ENCODE results near the gene BUD23. TPM values are rescaled to one million over a fixed set of nuclear protein-coding genes. Genes with fewer than 3 reads are reported as not detected.

The BUD23 gene
- total RNA-seq, 1 experiment from 2014 or later = 110 TPM

DNA sequence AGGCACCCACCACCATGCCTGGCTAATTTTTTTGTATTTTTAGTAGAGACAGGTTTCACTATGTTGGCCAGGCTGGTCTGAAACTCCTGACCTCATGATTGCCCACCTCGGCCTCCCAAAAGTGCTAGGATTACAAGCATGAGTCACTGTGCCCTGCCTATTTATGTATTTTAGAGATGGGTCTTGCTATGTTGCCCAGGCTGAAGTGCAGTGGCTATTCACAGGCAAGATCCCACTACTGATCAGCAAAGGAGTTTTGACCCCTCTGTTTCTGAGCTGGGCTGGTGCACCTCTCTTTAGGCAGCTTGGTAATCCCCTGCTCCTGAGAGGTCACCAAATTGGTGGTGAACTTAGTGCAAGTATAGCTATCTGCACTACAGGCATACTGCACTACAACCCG lies 49.0 kb downstream of the BUD23 start:
- in situ Hi-C loops (cut with HindIII; ENCODE audit: low pct_unique_long_range_greater_than_20kb, low sequenced_read_pairs) = no loop called here
- no peak for DNase-seq (ENCODE audit: low read depth)

DNA sequence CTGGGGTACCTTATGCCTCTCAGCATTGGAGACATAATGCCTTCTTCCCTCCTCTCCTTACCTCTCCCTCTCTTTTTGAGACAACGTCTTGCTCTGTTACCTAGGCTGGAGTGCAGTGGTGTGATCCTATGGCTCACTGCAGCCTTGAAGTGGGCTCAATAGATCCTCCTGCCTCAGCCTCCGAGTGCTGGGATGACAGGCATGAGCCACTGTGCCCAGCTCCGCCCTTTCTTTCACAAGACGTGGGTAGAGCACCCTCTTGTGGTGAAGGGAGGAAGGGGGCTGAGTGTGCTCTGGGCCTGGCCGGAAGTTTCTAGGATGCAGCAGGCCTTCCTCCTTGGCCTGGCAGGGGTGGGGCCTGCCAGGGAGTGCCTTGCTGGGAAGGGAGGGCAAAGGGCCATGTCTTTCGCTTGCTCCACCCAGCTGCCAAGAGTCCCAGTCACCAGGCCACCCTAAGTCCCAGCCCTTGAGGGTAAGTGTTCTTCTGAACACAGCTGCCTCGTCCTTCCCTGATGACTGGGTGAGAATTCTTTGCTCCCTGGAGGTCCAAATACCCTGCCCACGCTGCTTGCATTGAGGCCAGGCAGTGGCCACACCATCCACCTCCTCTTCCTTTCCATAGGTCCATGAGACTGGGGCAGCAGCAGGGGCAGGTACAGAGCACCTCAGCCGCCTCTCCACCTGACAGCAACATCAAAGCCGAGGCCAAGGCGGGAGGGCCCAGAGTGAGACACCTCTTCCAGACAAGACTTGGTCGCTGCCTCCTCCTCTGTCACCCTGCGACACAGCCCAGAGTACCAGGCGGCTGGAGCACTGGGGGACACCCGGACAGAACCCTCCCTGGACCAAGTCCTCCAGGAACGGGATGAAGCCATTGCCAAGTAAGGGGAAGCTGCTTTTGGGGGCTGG lies 51.5 kb downstream of the BUD23 start:
- peak; percentile 97 for DNase-seq (ENCODE audit: low read depth)
- in situ Hi-C loops (cut with HindIII; ENCODE audit: low pct_unique_long_range_greater_than_20kb, low sequenced_read_pairs) = no loop called here

DNA sequence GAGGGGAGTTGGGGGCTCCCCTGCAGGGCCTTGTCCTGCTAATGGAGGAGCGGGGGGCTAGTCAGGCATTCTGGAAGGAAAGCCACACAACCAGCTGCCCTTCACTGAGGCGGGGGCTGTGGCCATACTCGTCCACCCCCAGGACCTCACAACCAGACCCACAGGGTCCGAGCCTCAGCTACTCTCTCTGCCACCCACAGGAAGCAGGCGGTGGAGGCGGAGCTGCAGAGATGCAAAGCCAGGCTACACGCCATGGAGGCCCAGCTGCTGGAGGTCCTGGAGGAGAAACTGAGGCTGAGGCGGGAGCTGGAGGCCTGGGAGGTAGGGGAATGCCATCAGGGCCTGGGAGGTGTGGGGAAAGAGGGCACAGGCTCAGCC lies 52.1 kb downstream of the BUD23 start:
- DNase-seq (ENCODE audit: low read depth) = no peak
- in situ Hi-C loops (cut with HindIII; ENCODE audit: low pct_unique_long_range_greater_than_20kb, low sequenced_read_pairs) = no loop called here

DNA sequence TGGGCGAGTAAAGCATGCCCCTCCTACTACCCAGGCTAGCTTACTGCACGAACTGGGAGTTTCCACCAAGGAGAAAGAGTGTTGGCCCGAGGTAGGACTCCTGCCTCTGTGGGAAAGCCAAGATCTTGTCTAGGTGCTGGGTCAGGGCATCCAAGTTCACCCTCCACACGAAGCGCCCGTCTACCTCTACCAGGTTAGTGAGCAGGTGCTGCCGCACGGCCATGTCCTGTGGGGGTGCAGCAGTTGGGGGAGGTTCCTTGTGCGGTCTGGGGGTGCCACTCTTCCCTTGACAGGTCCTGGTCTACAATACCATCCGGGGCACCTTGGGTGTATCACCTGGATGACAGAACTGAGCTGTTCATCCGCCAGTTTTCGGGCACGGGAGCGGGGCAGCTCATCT lies 53.5 kb downstream of the BUD23 start:
- no peak for DNase-seq (ENCODE audit: low read depth)
- in situ Hi-C loops (cut with HindIII; ENCODE audit: low pct_unique_long_range_greater_than_20kb, low sequenced_read_pairs) = no loop called here

DNA sequence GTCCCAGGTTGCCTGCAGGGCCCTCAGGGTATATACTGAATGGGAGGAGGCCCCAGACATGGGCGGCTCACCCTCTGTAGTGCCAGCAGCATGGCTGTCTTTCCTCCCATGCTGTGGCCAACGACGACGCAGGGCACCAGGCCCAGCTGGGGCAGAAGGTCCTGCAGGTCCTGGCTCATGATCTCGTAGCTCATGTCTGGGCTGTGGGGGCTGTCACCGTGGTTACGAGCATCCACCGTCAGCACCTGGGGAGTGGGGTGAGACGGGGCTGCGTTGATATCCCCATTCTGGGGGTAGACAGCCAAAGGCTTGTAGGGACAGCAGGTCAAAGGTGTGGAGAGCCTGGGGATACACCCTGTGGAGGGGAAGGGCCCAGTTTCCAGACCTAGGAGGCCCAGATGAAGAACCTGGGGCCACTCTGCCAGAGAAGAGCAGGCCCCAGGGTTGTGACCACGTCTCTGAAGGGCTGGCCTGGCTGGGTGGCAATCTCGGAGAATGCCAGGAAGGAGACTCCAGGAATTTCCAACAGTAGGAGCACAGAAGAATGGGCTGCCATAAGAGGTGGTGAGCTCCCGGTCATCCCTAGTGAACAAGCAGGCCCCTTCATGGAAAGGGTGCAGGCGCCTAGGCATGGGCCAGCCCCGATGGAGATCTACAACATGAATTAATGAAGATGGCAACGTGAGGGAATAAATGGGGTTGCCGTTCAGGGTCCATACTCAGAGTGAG lies 54.3 kb downstream of the BUD23 start:
- in situ Hi-C loops (cut with HindIII; ENCODE audit: low pct_unique_long_range_greater_than_20kb, low sequenced_read_pairs) = no loop called here
- DNase-seq (ENCODE audit: low read depth) = no peak

DNA sequence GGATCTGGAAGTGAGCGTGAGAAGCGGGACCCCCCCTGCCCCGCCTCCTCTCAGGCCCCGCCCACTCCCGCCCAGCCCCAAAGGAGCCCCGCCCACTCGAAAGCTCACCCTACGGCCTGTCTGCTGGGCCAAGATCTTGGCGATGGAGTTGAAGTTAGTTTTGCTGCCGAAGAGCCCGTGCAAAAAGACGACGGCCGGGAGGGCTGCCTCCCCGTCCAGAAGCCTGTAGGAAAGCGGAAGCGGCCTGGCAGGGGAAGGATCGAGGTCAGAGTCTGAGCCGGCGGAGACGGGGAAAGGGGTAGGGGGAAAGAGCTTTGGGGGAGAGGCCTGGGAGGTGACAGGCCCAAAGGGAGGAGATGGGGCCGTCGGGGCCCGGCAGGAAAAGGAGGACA lies 54.8 kb downstream of the BUD23 start:
- in situ Hi-C loops (cut with HindIII; ENCODE audit: low pct_unique_long_range_greater_than_20kb, low sequenced_read_pairs) = no loop called here
- DNase-seq (ENCODE audit: low read depth) = peak; percentile 76

DNA sequence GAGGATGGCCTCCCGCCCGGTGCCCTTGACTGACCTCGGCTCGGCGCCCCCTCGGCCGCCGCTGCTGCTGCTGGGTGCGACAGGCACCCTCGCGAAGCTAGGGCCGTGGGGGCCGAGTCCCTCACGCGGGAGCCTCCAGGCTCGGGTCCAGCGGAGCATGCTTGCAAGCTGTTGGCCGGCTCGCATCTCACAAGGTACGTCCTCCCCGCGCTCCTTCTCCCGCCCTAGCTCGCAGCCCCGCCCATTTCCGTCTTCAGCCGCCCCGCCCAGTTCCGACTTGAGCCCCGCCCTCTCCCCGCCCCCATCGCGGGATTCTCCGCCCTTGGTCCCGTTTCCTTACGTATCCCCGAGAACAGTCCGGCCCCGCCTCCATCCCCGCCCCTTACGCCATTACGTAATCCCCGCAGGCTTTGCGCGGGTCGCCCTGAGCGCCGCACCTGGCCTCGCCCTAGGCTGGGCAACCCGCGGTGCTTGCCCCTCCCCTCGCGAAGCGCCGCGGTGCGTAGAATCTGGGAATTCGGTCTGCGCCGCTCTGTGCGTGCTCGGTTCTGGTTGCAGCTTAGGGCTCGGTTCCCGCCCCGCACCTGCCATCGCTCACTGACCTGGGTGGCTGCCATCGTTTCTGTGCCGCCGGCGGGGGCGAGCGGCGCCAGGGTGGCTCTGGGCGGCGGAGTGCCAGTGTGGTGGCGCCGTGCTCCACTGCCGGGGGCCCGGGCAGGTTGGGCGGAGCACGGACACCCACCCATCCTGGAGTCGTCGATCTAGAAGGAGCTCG lies 55.4 kb downstream of the BUD23 start, which contains the start of gene ABHD11:
Gene ABHD11 (minus strand): TSS at position 191 of the 775 bp plus-strand sequence. CDS start 32 bp downstream, at position 159.
- peak; percentile 93 for DNase-seq (ENCODE audit: low read depth)
- in situ Hi-C loops (cut with HindIII; ENCODE audit: low pct_unique_long_range_greater_than_20kb, low sequenced_read_pairs) = no loop called here

DNA sequence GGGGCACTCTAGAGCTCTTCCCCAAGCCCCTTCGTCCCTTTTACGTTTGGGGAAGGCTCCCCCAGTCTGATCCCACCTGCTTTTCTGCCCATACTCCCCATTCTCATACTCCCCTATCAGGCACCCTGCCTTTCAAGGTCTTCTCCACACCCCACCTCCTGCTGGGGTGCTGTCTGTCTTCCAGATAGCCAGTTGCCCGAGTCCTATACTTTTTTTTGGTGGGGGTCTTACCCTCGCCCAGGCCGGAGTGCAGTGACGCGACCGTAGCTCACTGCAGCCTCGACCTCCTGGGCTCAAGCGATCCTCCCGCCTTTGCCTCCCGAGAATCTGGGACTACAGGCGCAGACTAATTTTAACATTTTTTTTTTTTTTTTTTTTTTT lies 56.0 kb downstream of the BUD23 start:
- DNase-seq (ENCODE audit: low read depth) = no peak
- in situ Hi-C loops (cut with HindIII; ENCODE audit: low pct_unique_long_range_greater_than_20kb, low sequenced_read_pairs) = no loop called here

DNA sequence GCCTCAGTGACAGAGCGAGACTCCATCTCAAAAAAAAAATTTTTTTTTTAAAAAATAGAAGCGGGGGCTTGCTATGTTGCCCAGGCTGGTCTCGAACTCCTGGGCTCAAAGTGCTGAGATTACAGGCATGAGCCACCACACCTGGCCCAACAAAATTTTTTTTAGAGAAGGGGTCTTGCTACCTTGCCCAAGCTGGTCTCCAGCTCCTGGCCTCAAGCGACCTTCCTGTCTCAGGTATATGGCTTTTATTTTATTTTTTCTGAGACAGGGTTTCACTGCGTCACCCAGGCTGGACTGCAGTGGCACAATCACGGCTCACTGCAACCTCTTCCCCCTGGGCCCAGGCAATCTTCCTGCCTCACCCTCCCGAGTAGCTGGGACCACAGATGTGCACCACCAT lies 56.8 kb downstream of the BUD23 start:
- no peak for DNase-seq (ENCODE audit: low read depth)
- in situ Hi-C loops (cut with HindIII; ENCODE audit: low pct_unique_long_range_greater_than_20kb, low sequenced_read_pairs) = no loop called here

DNA sequence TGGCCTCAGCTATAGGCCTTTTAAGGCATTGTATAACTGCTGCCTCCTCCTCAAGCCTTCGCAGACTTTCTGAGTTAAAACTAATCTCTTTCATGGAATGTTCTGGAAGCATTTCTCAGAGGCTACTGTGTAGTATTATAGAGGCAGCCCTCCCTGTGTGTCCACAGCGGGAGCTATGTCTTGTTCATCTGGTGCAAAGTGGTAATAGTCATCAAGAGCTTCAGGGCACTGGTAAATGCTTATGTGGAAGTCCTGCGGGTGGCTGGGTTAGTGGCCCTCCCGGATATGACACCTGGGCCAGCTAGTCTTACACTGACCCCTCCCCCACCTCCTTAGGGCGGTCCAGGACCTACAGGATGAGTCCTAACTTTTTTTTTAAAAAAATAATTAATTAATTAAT lies 57.4 kb downstream of the BUD23 start:
- in situ Hi-C loops (cut with HindIII; ENCODE audit: low pct_unique_long_range_greater_than_20kb, low sequenced_read_pairs) = no loop called here
- no peak for DNase-seq (ENCODE audit: low read depth)

DNA sequence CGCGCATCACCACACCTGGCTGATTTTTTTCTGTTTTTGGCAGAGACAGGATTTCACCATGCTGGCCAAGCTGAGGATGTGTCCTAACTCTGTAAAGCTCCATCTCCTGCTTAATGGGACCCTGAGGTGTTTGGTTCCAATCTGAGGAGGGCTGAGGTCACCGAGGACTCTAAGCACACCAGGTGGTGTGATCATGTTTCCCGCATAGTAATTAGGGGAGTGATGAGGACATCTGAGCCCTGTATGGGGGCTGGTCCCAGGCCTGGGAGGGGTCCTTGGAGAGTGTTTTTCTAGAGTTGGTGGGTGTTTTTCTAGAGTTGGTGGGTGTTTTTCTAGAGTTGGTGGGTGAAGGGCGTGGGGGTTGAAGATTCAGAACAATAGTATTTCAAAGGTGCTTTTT lies 58.2 kb downstream of the BUD23 start:
- peak; percentile 33 for DNase-seq (ENCODE audit: low read depth)
- in situ Hi-C loops (cut with HindIII; ENCODE audit: low pct_unique_long_range_greater_than_20kb, low sequenced_read_pairs) = no loop called here

DNA sequence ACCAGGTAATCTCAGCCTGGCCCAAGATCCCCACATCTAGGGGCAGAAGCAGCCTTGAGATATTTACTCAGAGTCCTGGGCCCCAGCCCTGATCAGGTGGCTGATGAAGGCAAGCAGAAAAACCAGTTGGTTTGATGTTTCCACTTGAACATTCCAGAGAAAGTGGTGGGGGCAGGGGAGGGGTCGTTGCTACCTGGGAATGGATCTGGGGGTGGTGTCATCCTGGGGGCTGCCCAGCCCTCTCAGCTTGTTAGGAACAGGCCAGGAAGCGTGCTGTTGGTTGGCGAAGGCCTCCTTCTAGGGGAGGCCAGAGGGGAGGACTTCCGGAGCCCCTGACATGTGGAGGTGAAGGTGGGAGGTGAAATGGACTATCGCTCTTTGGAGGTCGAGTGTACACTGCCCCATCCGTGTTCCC lies 58.9 kb downstream of the BUD23 start:
- in situ Hi-C loops (cut with HindIII; ENCODE audit: low pct_unique_long_range_greater_than_20kb, low sequenced_read_pairs) = no loop called here
- DNase-seq (ENCODE audit: low read depth) = no peak

DNA sequence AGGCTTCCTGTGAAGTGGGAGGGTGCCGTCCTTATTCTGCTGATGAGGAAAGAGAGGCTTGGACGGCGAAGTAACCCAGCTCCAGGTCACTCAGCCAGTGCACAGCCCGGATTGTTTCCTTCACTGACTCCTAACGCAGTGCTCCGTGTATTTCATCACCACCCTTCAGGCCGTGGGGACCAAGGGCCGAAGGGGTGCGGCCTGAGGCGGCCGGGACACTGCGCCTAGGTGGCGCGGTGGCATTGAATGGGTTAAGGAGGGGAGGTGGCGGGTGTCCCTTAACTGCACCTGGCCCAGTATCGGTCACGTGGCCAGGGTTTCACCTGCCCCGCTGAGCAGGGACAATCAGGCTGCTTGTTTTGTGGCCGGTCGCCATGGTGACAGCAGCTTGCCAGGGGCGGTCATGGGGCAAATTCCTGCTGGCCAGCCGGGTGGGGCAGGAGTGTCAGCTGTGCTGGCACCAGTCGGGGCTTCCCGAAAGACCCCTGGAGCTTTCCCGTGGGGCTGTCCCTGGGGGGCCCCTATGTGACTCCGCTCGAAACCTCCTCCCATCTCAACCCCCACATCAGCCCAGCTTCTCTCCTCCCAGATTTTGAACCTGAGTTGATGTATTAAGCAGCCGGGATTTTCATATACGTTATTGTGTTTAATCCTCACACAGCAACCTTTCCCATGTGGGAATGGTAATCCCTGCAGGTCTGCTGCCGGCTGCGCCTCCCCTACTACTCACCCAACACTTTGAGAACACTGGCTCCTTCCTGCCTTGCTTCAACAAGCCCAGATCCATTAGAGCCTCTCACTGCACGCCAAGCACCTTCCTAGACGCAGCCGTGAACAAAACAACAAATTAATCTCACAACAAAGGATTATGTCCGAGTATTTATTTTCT lies 59.6 kb downstream of the BUD23 start:
- in situ Hi-C loops (cut with HindIII; ENCODE audit: low pct_unique_long_range_greater_than_20kb, low sequenced_read_pairs) = no loop called here
- peak; percentile 97 for DNase-seq (ENCODE audit: low read depth)

DNA sequence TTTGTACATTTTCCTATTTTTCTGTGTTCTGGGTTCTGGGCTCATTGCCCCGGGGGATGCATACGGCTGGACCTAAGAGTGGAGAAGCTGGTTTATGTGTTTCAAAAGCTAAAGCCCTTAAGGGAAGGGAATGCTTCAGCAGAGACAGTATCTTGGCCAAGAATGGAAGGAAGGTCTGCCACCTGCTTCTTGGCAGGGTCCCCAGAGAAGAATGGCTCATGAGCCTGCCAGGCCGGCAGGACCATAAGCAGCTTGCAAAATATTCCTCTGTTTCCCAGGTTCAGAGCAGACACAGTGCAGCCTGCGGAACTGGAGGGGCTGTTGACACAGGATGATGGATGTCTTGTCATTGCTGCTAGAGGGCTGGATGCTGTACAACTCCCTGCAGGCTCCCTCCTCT lies 63.0 kb downstream of the BUD23 start:
- no peak for DNase-seq (ENCODE audit: low read depth)
- in situ Hi-C loops (cut with HindIII; ENCODE audit: low pct_unique_long_range_greater_than_20kb, low sequenced_read_pairs) = no loop called here

All from Caki2 (cell line).